ENCODE results near the gene RNF213.

- TF ChIP-seq EZH2phosphoT487 (IDR thresholded peaks at IDR 0.05; ENCODE audit: borderline replicate concordance, low read length) (no peak), CTCF (conservative IDR thresholded peaks at IDR 0.05; ENCODE audit: low read depth, low read length) (no peak), EZH2 (IDR thresholded peaks at IDR 0.05; ENCODE audit: low read length, unreplicated experiment) (no peak)
These were observed 37.4 kb downstream of the RNF213 start for GRCh38 chr17:80297996-80298560.
